Left renal pelvis (tissue), 4 donors: ENCODE data around the gene POC5. TPM values are rescaled to one million over a fixed set of nuclear protein-coding genes. Genes with fewer than 3 reads are reported as not detected.
"Not testable (repeated sequence)": the region's sequence is repeated elsewhere in the genome, so short reads cannot be mapped to it uniquely, and the experiment has no call there.

Experiments used
- DNase-seq, 4 donors: peaks; one replicate each; pipeline ENCODE4 v3.0.0-alpha.2; 2013; ENCODE audit warnings: low read depth in 4 of 4, low spot score in 3 of 4
- polyA plus RNA-seq, 4 donors: library from polyadenylated mRNA; unstranded; fragments of 120-200 nt; gene quantifications; one replicate each; pipeline ENCODE4 v1.2.1, GENCODE V29; 2013; ENCODE audit not compliant: insufficient read length in 4 of 4

The POC5 gene
- polyA plus RNA-seq, 4 donors: 18.5 to 22.4 (median 20.3) TPM

DNA sequence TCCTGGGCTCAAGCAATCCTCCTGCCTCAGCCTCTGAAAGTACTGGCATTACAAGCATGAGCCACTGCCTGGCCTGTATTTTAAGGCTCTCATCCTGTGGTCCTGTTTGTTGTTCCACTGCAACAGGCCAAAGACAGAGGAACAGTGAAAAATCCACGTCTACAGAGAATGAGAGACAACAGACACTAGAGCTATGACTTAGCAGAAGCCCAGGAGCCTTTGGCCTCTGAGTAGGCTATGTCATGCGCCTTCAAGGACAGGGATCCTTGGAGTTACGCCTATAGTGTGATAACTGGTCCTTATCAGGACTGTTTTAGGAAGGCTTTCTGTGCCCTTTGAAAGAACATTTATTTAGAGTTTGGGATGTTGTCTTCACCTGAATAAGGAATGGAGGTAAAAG, 10.5 kb downstream of the POC5 start:
- no peak for DNase-seq

DNA sequence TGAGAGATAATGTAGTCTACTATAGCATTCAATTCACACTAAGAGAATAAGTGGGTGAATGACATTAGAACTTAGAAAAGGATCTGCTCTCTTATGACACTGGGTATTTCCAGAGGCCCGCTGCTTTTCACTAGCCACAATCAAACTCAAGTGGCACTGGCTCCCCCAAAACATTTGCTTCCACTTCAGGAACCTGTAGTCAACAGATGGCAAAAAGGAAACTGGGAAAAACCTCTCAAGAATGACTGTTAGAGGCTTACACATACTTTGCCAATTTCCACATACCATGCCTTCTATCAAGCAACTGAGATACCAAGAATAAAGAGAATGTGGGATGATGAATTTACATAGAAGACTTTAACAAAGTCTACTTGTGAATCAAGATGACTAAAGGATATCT, 11.2 kb downstream of the POC5 start:
- no peak for DNase-seq

DNA sequence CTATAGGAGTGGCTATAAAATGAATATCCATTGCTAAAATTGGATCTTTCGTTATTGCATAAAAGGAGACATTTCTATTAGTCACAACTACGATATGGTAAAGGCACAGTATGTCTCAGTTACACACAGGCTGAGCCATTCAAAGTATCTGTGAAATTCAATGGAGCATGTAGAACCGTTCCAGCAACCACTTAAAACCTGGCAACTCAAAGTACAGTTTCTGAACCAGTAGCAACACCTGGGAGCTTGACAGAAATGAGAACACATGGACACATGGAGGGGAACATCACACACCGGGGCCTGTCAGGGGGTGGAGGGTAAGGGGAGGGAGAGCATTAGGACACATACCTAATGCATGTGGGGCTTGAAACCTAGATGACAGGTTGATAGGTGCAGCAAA, 15.4 kb downstream of the POC5 start:
- no peak for DNase-seq

DNA sequence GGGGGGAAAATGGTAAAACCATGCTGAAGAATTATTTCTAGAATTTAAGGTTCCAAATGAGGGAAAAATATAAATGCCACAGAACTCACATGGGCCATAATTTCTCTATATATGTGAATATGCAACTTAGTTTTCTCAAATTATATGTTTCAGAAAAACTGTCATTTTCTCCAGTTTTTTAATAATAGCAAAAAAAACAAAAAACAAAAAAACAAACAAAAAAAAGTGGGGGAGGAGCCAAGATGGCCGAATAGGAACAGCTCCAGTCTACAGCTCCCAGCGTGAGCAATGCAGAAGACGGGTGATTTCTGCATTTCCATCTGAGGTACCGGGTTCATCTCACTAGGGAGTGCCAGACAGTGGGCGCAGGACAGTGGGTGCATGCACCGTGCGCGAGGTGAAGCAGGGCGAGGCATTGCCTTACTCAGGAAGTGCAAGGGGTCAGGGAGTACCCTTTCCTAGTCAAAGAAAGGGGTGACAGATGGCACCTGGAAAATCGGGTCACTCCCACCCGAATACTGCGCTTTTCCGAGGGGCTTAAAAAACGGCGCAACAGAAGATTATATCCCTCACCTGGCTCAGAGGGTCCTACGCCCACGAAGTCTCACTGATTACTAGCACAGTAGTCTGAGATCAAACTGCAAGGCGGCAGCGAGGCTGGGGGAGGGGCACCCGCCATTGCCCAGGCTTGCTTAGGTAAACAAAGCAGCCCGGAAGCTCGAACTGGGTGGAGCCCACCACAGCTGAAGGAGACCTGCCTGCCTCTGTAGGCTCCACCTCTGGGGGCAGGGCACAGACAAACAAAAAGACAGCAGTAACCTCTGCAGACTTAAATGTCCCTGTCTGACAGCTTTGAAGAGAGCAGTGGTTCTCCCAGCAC, 21.5 kb downstream of the POC5 start:
- DNase-seq: not testable (repeated sequence)

DNA sequence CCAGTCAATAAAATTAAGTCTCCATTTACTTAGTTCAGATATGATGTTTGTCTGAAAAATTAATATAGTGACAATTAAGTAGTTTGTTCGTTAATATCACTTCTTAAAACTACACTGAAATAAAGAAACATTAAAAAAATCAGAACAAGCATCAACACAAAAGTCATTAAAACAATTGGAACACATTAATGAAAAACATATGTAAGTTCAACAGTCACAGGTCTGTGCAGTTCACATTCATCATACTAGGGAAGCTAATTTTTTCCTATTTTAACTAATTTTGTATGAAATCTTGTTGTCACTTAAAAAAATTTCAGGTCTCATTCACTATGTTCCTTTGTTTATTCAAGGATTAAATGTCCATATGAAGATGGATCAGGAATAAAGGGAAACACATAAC, 22.5 kb downstream of the POC5 start:
- DNase-seq: no peak

DNA sequence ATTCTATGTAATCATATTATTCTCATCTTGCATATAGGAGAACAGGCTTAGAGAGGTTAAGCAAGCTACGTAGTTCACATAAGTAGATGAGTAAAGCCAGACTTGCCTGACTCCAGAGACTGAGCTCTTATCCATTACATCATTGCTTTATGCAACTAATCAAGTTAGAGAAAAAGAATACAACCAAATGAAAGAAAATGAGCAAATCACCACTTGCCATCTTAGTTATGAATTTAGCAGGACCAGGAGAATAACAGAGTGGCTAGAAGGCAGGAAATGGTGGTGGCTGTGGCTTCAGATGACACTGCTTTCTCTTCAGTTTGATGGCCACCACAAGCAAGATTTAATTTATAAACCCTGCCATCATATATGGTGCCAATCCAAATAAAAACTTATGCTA, 26.6 kb downstream of the POC5 start:
- no peak for DNase-seq

DNA sequence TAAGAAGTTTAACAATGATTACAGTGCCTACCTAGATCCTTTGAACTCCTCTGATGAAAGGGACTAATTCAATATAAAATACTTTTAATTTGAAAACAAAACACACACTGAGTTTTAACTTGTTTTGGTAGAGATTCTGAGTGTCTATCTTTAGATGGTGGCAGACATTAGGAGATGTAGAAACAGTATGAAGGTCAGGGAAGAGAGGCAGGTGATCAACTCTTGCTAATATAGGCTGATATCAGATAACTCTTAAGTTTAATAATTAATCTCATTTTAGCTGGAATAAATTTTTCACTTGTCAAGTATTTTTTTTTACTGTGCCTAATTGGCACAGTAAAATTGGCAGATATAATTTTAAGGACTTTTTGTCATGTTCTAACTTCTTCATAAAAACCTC, 30.8 kb downstream of the POC5 start:
- no peak for DNase-seq

DNA sequence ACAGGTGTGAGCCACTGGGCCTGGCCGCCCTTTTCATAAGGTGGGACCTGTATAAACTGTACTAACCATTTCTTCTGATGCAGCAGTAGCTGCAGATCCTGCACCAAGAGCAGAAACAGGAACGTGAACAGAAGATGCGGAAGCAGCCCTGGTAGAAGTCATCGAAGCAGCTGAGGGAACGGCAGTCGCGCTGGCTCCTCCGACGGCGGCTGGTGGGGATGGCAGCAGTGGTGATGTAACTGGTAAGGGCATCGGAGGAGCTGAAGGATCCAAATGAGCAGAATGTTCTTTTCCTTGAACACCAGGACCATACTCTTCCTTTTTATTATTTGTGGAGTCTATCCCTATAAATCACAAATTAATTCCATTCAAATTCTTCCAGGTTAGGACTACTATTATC, 32.1 kb downstream of the POC5 start:
- no peak for DNase-seq

DNA sequence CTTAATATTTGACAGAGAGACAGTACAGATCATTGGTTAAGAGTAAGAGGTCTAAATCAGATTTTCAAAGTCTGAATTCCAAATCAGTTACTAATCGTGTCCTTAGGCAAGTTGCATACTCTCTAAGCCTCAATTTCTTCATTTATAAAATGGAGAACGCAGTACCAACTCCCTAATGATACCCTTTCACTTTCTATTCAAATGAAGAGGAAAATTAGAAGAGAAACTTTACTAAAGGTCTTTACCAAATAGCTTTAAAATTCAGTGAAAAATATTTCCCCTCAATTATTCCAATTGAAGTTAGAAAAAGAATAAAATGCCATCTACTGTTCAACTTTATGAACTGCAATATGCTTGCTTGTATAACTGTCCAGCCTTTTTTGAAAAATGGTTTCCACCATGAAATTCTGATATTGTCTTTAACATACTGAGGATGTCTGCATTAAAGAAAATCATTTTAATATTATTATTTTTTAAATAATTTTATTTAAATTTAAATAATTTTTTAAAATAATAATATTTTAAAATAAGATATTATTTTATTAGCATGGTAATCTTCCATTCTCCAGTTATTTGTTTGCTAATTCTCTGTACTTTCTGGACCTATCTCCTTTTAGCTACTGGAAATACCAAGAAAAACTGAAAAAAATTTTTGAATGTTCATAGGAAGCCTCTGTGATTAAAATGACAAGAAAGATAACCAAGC, 36.0 kb downstream of the POC5 start:
- peak in 2 of 4 donors; percentile 29 to 32 for DNase-seq

DNA sequence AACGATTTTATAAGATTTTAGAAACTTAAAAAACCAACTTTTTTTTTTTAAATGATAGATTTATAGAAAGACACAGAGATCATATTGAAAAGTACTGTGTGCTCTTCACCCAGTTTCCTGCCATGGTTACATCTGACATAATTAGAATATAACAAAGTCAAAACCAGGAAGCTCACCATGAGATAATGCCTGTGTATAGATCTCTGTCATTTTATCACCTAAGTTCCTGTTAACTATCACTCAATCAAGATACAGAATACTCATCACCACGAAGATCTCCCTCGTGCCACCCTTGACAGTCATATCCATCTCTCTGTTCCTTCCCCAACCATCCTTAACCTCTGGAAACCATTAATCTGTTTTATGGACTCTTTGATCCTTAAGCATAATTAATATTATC, 39.1 kb downstream of the POC5 start:
- DNase-seq: no peak

DNA sequence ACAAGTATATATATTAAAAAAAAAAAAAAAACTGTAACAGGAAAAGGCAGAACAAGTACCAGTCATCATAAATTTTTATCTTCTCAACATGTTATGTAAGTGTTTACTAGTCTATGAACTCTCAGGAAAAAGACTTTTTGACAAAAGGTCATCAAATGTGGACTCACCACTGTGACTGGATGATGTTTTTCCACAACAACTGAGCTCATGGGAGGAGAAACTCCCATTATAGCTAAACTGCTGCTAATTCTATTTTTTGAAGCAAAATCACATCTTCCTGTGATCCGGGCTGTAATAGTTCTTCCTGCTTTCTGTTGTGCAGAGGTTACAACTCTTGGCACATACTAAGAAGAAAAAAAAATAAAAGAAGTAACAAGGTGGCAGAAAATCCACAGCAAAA, 39.6 kb downstream of the POC5 start:
- no peak for DNase-seq

DNA sequence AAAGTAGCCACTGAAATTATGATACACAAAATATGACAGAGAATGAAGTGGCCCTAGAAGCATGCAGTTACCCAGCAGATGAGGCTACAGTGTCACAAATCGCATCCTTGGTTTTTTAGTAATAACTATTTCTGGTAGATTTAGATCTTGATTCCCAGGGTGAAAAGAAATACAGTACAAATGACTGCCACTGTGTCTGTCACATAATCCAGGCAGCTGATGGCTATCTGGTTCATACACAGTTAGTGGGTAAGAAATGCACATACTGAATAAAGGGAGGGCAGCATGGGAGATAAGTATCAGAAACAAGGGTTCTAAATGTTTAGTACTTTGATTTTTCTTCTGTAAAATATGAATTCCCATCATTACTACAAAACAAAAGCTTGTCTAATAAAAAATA, 41.5 kb downstream of the POC5 start:
- DNase-seq: no peak

DNA sequence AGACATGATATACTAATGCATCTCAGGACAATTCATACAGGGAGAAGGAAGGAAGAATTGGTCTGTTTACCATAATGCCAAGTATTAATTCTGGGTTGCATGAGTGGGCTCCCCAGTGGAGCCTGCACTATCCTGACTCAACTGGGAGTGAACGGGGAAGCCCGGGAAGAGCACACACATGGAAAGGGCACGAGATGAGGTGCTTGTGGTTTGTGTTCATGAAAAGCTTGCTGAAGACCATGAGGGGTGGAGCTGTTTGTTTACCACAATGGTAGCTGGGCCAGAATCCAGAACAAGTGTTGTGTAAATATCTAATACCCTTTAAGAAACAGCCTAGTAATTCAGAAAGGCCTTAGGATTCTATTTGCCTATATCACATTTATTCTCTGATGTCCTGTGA, 44.6 kb downstream of the POC5 start:
- DNase-seq: no peak

DNA sequence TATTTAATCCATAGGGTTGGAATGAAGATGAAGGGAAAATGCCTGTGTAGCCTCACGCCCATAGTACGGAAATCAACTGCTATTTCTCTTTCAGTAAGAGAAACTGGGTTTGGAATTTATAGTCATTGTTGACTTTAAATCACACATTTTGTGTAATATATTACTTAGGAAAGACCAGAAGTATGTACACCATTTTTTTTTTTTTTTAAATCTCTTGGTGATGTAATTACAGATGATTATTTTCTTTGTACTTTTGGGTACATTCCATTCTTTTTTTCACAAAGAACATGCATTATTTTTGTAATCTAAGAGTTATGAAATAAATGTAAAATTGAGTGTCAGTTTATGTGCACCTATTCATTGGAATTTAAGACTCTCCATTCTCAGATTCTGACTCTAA, 45.7 kb downstream of the POC5 start:
- no peak for DNase-seq

DNA sequence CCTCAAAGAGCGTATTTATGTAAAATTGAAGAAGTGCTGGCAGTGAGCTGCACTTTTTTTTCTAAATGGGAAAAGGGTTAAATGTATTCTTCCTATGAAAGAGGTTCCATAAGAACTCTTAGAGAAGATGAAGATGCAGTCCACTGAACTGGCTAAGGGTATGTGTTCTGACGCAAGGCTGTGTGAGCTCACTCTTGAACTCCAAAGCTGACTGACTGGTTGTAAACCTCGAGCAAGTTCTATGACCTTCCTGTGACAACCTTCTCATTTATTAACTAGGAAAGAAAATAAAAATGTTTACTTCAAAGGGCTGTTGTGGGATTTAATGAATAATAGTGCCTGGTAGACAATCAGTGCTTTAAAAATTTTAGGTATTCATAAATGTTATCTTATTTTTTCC, 46.7 kb downstream of the POC5 start:
- DNase-seq: no peak

DNA sequence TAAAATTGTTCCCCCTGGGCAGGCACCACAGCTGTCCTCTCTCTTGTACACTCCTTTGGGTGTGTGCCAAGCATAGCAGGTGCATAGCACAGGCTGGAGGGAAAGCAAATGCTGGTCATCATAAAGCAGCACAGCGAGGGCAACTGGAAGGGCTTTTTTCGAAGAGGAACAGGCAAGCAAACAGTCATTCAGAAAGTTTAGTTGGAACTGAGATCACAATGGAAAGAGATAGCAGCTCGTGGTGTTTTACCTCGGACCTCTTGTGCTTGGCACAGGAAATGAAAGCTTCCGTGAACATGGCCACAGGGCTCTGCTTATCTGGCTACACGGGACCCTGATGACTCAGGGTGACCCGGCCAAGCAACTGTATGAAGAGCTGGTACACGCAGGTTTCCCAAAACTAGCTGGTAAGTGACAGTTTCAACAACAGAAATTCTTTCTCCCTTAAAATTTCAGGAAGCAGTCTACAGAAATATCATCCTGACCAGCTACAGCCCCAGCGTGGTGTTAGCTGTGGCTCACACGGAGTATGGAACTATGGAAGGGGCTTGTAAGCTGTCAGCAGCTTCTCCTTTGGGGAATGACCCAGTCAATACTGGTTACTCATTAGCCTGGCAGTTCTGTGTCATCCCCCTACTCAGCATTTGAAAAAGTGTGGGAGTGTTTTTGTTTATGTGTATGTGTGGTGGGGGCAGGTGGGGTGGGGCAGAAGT, 48.1 kb downstream of the POC5 start:
- no peak for DNase-seq

DNA sequence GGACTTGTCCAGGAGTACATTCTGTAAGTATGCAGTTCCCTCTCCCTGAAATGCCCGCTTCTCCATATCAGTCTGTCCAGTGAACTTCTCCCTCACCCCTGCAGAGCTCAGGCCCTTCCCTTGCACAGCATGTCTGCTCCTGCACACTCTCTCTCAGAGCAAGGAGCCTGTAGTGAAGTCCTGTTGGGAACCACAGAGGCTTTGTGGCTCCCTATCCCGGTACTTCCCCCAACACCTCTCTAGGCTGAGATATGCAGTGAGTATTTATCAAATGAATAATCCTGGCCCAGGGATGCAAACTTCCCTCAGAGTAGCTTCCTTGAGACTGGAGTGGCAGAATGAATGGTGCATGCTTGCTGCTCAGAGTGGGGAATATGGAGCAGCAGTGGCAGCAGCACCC, 48.8 kb downstream of the POC5 start:
- DNase-seq: no peak

DNA sequence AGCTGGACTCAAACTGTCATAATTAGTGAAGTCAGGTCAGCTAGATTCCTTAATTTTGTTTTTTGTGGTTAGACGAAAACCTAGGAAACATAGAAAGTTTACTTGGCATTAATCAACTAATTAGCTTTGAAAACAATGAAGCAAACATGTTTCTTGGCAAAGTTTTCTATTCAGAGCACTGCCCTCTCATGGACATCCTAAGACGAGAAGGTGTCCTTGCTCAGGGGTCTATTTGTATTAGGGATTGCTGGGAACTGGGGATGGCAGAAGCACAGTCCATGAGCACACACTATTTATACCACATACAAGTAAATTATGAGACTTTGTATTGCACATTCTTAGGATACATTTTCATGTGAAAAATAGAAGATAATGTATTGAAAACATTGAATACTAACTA, 49.7 kb downstream of the POC5 start:
- no peak for DNase-seq

DNA sequence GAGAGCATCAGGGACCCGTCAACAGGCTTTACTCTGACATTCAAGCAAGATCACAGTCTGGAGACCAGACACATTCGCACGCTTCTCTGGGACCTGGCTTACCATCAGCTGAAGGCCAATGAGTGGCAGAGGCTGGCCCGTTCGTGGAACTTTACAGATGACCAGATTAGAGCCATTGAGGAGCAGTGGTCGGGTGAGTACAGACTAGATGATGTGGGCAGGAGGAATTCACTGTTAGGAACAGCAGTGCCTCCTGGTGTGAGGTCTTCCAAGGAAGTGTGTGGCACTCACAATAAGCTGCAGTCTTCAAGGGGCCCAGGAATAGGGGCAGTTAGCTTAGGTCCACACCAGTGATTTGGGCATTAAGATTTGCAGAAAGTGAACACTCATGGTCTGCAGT, 50.4 kb downstream of the POC5 start:
- no peak for DNase-seq

DNA sequence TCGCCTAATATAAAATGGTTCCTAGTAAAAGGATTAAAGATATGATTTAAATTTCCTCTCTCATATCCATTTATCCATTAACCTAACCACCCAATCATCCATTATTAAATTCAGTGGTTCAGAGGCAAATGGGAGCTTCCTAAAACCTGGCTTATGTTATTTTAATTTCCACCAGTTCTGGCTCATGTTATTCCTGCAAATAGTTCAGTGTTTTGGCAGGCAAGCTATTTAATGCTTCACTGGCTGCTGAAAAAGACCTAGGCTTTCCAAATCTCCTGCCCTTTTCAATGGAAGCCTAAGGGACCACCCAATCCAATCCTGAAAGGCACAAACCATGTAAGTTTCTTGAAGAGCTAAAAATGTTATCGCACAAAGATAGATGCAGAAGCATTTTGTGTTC, 52.3 kb downstream of the POC5 start:
- no peak for DNase-seq

DNA sequence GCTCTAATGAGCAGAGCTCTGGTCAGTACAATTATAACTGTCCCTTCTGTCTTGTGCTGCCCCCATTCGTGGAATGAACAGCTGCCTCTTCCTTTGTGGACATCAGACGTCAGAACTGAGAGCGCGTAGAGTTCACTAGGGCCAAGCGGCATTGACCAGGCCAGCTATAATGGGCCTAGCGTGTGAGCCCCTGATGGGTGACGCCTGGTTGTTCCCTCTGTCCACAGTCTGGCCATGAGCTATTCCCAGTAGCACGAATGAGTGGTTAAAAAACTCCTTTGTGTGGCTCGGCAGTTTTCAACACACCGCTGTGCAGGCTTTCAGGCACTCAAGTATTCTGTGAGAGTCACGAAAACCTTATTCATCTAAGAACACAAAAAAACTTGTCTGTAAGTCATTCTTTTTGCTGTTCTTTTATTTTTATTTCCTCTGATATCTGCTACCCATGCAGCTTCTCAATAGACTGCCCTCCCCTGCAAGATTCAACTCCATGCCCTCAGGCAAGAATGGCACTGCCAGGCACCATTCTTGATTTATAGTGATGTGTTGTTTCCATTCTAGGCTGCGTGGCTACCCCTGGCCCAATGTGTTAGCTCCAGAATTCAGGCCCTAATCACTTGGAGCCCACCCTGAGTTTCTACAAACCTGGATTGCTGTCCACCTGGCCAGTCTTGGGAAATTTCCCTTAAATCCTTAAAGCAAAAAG, 53.5 kb downstream of the POC5 start:
- DNase-seq: no peak
